ENCODE results near the gene KLC3. TPM values are rescaled to one million over a fixed set of nuclear protein-coding genes. Genes with fewer than 3 reads are reported as not detected.

The KLC3 gene
- total and polyA plus RNA-seq, 2 donors (not counting 1 experiment from before 2014, with no cell fraction given), result not detected

GRCh38 chr19:45349126-45349415, 8.5 kb downstream of the KLC3 start:
- no peak overlapping the region for H3K27ac ChIP-seq (ENCODE audit: low read length in 2 of 2)
- Mint-ChIP-seq H3K4me1 (no peaks in the 10 kb centered on the region), H3K27ac (no peak overlapping the region), H3K4me3 (no peak overlapping the region), H3K9me3 (ENCODE audit: insufficient read depth) (no peaks in the 10 kb centered on the region), H3K27me3 (peaks cover 14% of the 10 kb centered on the region)
- no peak overlapping the region for H3K4me3 ChIP-seq (ENCODE audit: control extremely low read depth in 1 of 5, extremely low read depth in 1 of 5, insufficient read depth in 1 of 5, low read depth in 2 of 5, low read length in 4 of 5)
- no peaks in the 10 kb centered on the region for H3K4me1 ChIP-seq (ENCODE audit: control insufficient read depth in 2 of 2, insufficient read depth in 2 of 2, low read length in 2 of 2)
- H3K79me2 ChIP-seq (ENCODE audit: control insufficient read depth, insufficient read depth, low read length), result no peaks in the 10 kb centered on the region
- H3K9me3 ChIP-seq (ENCODE audit: control extremely low read depth in 1 of 3, control insufficient read depth in 2 of 3, insufficient read depth in 1 of 3, low read length in 2 of 3), result no peaks in the 10 kb centered on the region
- intact Hi-C loops (cut with micrococcal nuclease), result no loop called here
- WGBS (ENCODE audit: insufficient coverage), result 72% methylated on average over 3 of the region's 3 CpGs
- H4K20me1 ChIP-seq (ENCODE audit: control insufficient read depth, insufficient read depth, low read length, poor library complexity, severe bottlenecking), result no peaks in the 10 kb centered on the region
- no peak overlapping the region for H3K4me2 ChIP-seq (replicated peaks; ENCODE audit: low read depth, low read length, poor library complexity, severe bottlenecking)
- DNase-seq (no peak), ATAC-seq (ENCODE audit: low read depth) (no peak)
- H3K9ac ChIP-seq (ENCODE audit: low read length), result no peak overlapping the region
- peaks cover 0 to 17% (median 0%) of the 10 kb centered on the region in 4 experiments for H3K27me3 ChIP-seq (replicated peaks in 1 of 4; ENCODE audit: control extremely low read depth in 1 of 4, control insufficient read depth in 3 of 4, insufficient read depth in 4 of 4, low read length in 3 of 4)
- H2AFZ ChIP-seq (ENCODE audit: insufficient read depth, low read depth, low read length, poor library complexity, severe bottlenecking), result no peak overlapping the region
- POLR2A ChIA-PET, result no interaction called here
- no peak for TF ChIP-seq CTCF (IDR thresholded peaks at IDR 0.05)
- TF ChIP-seq EZH2 (IDR thresholded peaks at IDR 0.05; ENCODE audit: borderline replicate concordance, insufficient read depth, low read depth, low read length, poor library complexity, severe bottlenecking), result no peak
- H3K36me3 ChIP-seq (replicated peaks in 1 of 2; ENCODE audit: control extremely low read depth in 1 of 2, control insufficient read depth in 1 of 2, extremely low read depth in 1 of 2, insufficient read depth in 2 of 2, low read length in 1 of 2), result peaks cover 1 to 3% of the 10 kb centered on the region in 2 experiments
- CTCF ChIA-PET, result no interaction called here

GRCh38 chr19:45349430-45349941, 8.9 kb downstream of the KLC3 start:
- H3K4me1 ChIP-seq (ENCODE audit: control insufficient read depth in 2 of 2, insufficient read depth in 2 of 2, low read length in 2 of 2), result no peaks in the 10 kb centered on the region
- H3K9me3 ChIP-seq (ENCODE audit: control extremely low read depth in 1 of 3, control insufficient read depth in 2 of 3, insufficient read depth in 1 of 3, low read length in 2 of 3), result no peaks in the 10 kb centered on the region
- H3K9me3 Mint-ChIP-seq (ENCODE audit: insufficient read depth), result no peaks in the 10 kb centered on the region
- H3K4me2 ChIP-seq (replicated peaks; ENCODE audit: low read depth, low read length, poor library complexity, severe bottlenecking), result no peak overlapping the region
- H3K79me2 ChIP-seq (ENCODE audit: control insufficient read depth, insufficient read depth, low read length), result no peaks in the 10 kb centered on the region
- no peak overlapping the region for H3K27ac ChIP-seq (ENCODE audit: low read length in 2 of 2)
- ChIA-PET POLR2A (no interaction called here), CTCF (interaction anchor here (0.7 kb wide), 1 partner anchor 427 kb away, joined by 3 read pairs; no protein-coding TSS in a partner anchor)
- no peak overlapping the region for H3K4me3 ChIP-seq (ENCODE audit: control extremely low read depth in 1 of 5, extremely low read depth in 1 of 5, insufficient read depth in 1 of 5, low read depth in 2 of 5, low read length in 4 of 5)
- H3K4me3 Mint-ChIP-seq, result no peak overlapping the region
- no peak for ATAC-seq (ENCODE audit: low read depth)
- H3K27ac Mint-ChIP-seq, result no peak overlapping the region
- peaks cover 10% of the 10 kb centered on the region for H3K27me3 Mint-ChIP-seq
- no peaks in the 10 kb centered on the region for H4K20me1 ChIP-seq (ENCODE audit: control insufficient read depth, insufficient read depth, low read length, poor library complexity, severe bottlenecking)
- WGBS (ENCODE audit: insufficient coverage), result 95% methylated on average over 17 of the region's 17 CpGs
- H3K36me3 ChIP-seq (replicated peaks in 1 of 2; ENCODE audit: control extremely low read depth in 1 of 2, control insufficient read depth in 1 of 2, extremely low read depth in 1 of 2, insufficient read depth in 2 of 2, low read length in 1 of 2), result peaks cover 1 to 3% of the 10 kb centered on the region in 2 experiments
- no peak for DNase-seq
- TF ChIP-seq CTCF (IDR thresholded peaks at IDR 0.05), result no peak
- no peak for TF ChIP-seq EZH2 (IDR thresholded peaks at IDR 0.05; ENCODE audit: borderline replicate concordance, insufficient read depth, low read depth, low read length, poor library complexity, severe bottlenecking)
- peaks cover 0 to 17% (median 0%) of the 10 kb centered on the region in 4 experiments for H3K27me3 ChIP-seq (replicated peaks in 1 of 4; ENCODE audit: control extremely low read depth in 1 of 4, control insufficient read depth in 3 of 4, insufficient read depth in 4 of 4, low read length in 3 of 4)
- H3K9ac ChIP-seq (ENCODE audit: low read length), result no peak overlapping the region
- intact Hi-C loops (cut with micrococcal nuclease), result no loop called here
- no peak overlapping the region for H2AFZ ChIP-seq (ENCODE audit: insufficient read depth, low read depth, low read length, poor library complexity, severe bottlenecking)
- H3K4me1 Mint-ChIP-seq, result no peaks in the 10 kb centered on the region

All from B cell (primary cell).